Gastrocnemius medialis (tissue), 4 donors: ENCODE results near the gene KLHL41.

Source experiments
- POLR2A ChIP-seq, 2 donors: fragments of 450-650 bp; IDR thresholded peaks; one replicate each; pipeline ENCODE4 v1.6.1; 2017; ENCODE audit warnings: antibody characterized with exemption in 2 of 2, mild to moderate bottlenecking in 2 of 2, moderate library complexity in 2 of 2
- TF ChIP-seq, protein P1 (sequence below), 5 experiments: fragments of 450-650 bp in 3 of 5; fragments of 200-600 bp in 2 of 5; sonication (generic) in 2 of 5; IDR thresholded peaks in 4 of 5; conservative IDR thresholded peaks in 1 of 5; 1 replicate in 4 of 5; 2 replicates in 1 of 5; pipeline ENCODE4 v1.5.1; 2016 to 2019; ENCODE audit warnings: antibody characterized with exemption in 5 of 5, mild to moderate bottlenecking in 3 of 5, moderate library complexity in 3 of 5

DNA sequence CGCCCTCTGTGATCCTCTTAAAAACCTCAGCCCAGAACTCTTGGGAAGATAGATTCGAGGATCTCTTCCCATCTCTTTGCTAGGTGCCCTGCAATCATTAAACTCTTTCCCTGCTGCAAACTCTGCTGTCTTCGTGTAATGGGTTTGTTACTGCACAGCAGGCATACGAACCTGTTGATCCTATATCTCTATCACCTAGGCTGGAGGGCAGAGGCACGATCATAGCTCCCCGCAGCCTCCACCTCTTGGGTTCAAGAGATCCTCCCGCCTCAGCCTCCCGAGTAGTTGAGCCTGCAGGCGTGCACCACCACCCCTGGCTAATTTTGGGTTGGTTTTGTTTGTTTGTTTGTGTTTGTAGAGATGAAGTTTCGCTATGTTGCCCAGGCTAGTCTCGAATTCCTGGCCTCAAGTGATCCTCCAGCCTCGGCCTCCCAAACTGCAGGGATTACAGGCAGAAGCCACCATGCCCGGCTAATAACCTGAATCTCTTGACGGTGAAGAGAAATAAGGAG is 30.7 kb upstream of the KLHL41 start:
- TF ChIP-seq POLR2A (IDR thresholded peaks at IDR 0.05) = no peak
- TF ChIP-seq, protein P1, sequence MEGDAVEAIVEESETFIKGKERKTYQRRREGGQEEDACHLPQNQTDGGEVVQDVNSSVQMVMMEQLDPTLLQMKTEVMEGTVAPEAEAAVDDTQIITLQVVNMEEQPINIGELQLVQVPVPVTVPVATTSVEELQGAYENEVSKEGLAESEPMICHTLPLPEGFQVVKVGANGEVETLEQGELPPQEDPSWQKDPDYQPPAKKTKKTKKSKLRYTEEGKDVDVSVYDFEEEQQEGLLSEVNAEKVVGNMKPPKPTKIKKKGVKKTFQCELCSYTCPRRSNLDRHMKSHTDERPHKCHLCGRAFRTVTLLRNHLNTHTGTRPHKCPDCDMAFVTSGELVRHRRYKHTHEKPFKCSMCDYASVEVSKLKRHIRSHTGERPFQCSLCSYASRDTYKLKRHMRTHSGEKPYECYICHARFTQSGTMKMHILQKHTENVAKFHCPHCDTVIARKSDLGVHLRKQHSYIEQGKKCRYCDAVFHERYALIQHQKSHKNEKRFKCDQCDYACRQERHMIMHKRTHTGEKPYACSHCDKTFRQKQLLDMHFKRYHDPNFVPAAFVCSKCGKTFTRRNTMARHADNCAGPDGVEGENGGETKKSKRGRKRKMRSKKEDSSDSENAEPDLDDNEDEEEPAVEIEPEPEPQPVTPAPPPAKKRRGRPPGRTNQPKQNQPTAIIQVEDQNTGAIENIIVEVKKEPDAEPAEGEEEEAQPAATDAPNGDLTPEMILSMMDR (IDR thresholded peaks at IDR 0.05 in 4 of 5, conservative IDR thresholded peaks at IDR 0.05 in 1 of 5) = no peak
